ENCODE data around the gene RAP2A. TPM values are rescaled to one million over a fixed set of nuclear protein-coding genes. Genes with fewer than 3 reads are reported as not detected.

The RAP2A gene
- total and polyA plus RNA-seq, 9 of the 15 experiments (the other 6 are each of a cell fraction or from before 2014, with no cell fraction given): 1.8 to 11.7 (median 5.6) TPM

- Histone ChIP-seq H3K9me3 (replicated peaks; ENCODE audit: control insufficient read depth, insufficient read depth, low read depth, low read length) (no peaks in the 10 kb centered on the region), H4K20me1 (replicated peaks; ENCODE audit: control insufficient read depth, insufficient read depth, low read length) (no peaks in the 10 kb centered on the region), H3K4me1 (replicated peaks in 1 of 2; ENCODE audit: control insufficient read depth in 2 of 2, insufficient read depth in 2 of 2, low read length in 2 of 2) (no peaks in the 10 kb centered on the region), H3K4me3 (no peak overlapping the region), H3K27ac (ENCODE audit: extremely low read depth, low read depth, low read length) (no peak overlapping the region), H3K9me1 (ENCODE audit: control insufficient read depth, insufficient read depth, low read length) (no peaks in the 10 kb centered on the region), H2AFZ (ENCODE audit: low read depth, low read length) (no peak overlapping the region), H3K4me2 (ENCODE audit: insufficient read depth, low read length) (no peak overlapping the region), H3K79me2 (ENCODE audit: control insufficient read depth, insufficient read depth, low read length) (no peaks in the 10 kb centered on the region), H3K27me3 (ENCODE audit: control insufficient read depth in 2 of 2, insufficient read depth in 2 of 2, low read length in 2 of 2) (peaks cover 0 to 13% of the 10 kb centered on the region in 2 experiments; a peak in 2 of 5 replicates), H3K9ac (ENCODE audit: insufficient read depth in 1 of 2, low read depth in 2 of 2, low read length in 2 of 2) (no peak overlapping the region), H3K36me3 (ENCODE audit: control insufficient read depth, insufficient read depth, low read length) (no peaks in the 10 kb centered on the region)
- no TSS peak for BruUV-seq (replicated peaks)
- POLR2A ChIA-PET: interaction anchor here (0.7 kb wide), 1 partner anchor 11 kb away, joined by 3 read pairs; no protein-coding TSS in a partner anchor
- TF ChIP-seq NFE2 (IDR thresholded peaks at IDR 0.05; ENCODE audit: low read depth): no peak
- TF ChIP-seq TAF9B (IDR thresholded peaks at IDR 0.05; ENCODE audit: partially characterized antibody): no peak
- TF ChIP-seq SNRNP70 (optimal IDR thresholded peaks at IDR 0.05; ENCODE audit: low read depth, low read length): no peak
- TF ChIP-seq SRSF1 (IDR thresholded peaks at IDR 0.05; ENCODE audit: low read depth, low read length): no peak
- no peak for TF ChIP-seq CBFA2T2 (conservative IDR thresholded peaks at IDR 0.05)
- ATAC-seq (no peak), DNase-seq (ENCODE audit: extremely low read depth in 1 of 4, low spot score in 3 of 4) (no peak), FAIRE-seq (no peak)
- CTCF ChIA-PET (ENCODE audit: low intra/inter-chr PET ratio): no interaction called here
- intact Hi-C loops (cut with micrococcal nuclease) (no loop called here), in situ Hi-C loops (cut with MboI) (no loop called here)
- no CpG with 5 or more reads among the region's 1 CpG for WGBS (ENCODE audit: insufficient coverage, low coverage, missing lambda C conversion rate)
These were observed 64.5 kb downstream of the RAP2A start for GRCh38 chr13:97498419-97498818.

- intact Hi-C loops (cut with micrococcal nuclease): no loop called here
- Histone ChIP-seq H3K27me3 (ENCODE audit: control insufficient read depth in 2 of 2, insufficient read depth in 2 of 2, low read length in 2 of 2) (peaks cover 0 to 13% of the 10 kb centered on the region in 2 experiments; a peak in 2 of 5 replicates), H3K9me1 (ENCODE audit: control insufficient read depth, insufficient read depth, low read length) (no peaks in the 10 kb centered on the region), H3K9ac (ENCODE audit: insufficient read depth in 1 of 2, low read depth in 2 of 2, low read length in 2 of 2) (no peak overlapping the region), H3K9me3 (replicated peaks; ENCODE audit: control insufficient read depth, insufficient read depth, low read depth, low read length) (no peaks in the 10 kb centered on the region), H2AFZ (ENCODE audit: low read depth, low read length) (no peak overlapping the region), H3K4me3 (no peak overlapping the region), H4K20me1 (replicated peaks; ENCODE audit: control insufficient read depth, insufficient read depth, low read length) (no peaks in the 10 kb centered on the region), H3K4me1 (replicated peaks in 1 of 2; ENCODE audit: control insufficient read depth in 2 of 2, insufficient read depth in 2 of 2, low read length in 2 of 2) (no peaks in the 10 kb centered on the region), H3K4me2 (ENCODE audit: insufficient read depth, low read length) (no peak overlapping the region), H3K27ac (ENCODE audit: extremely low read depth, low read depth, low read length) (no peak overlapping the region), H3K79me2 (ENCODE audit: control insufficient read depth, insufficient read depth, low read length) (no peaks in the 10 kb centered on the region), H3K36me3 (ENCODE audit: control insufficient read depth, insufficient read depth, low read length) (no peaks in the 10 kb centered on the region)
- BruUV-seq (replicated peaks): no TSS peak
- POLR2A ChIA-PET: no interaction called here
- in situ Hi-C loops (cut with MboI): no loop called here
- ATAC-seq (no peak), DNase-seq (ENCODE audit: extremely low read depth in 1 of 4, low spot score in 3 of 4) (no peak), FAIRE-seq (no peak)
- TF ChIP-seq NBN (IDR thresholded peaks at IDR 0.05; ENCODE audit: low read depth): no peak
- WGBS (ENCODE audit: insufficient coverage, low coverage, missing lambda C conversion rate): 0% methylated on average over 4 of the region's 4 CpGs
- CTCF ChIA-PET (ENCODE audit: low intra/inter-chr PET ratio): no interaction called here
These were observed 65.2 kb downstream of the RAP2A start for GRCh38 chr13:97499181-97499580.
